Keratinocyte (primary cell): ENCODE measurements around the gene MAP1LC3B. TPM values are rescaled to one million over a fixed set of nuclear protein-coding genes. Genes with fewer than 3 reads are reported as not detected.

ENCODE experiments used
- DNase-seq: peaks from one replicate; pipeline ENCODE4 v3.0.0-alpha.2; 2011; ENCODE audit warnings: low read depth, missing footprints, low spot score
- FAIRE-seq: peaks from 2 replicates; lab custom pipeline; 2011; peaks lifted over from hg19 to GRCh38; lab: Jason Lieb, UNC
- H2AFZ ChIP-seq: 2 replicates; pipeline ENCODE4 v1.6.0; 2012; ENCODE audit warnings: low read length, control low read depth, inconsistent platforms; ENCODE audit not compliant: control insufficient read depth
- H3K27ac ChIP-seq: 2 replicates; pipeline ENCODE4 v1.5.1; 2011; ENCODE audit warnings: low read length; ENCODE audit not compliant: control insufficient read depth, insufficient read depth
- H3K27me3 ChIP-seq: 3 replicates; pipeline ENCODE4 v1.6.0; 2011; ENCODE audit warnings: low read length; ENCODE audit not compliant: control insufficient read depth, insufficient read depth; ENCODE audit errors: extremely low read depth
- H3K36me3 ChIP-seq, 2 experiments: 2 replicates in 1 of 2; 3 replicates in 1 of 2; pipeline ENCODE4 v1.5.1; 2011; ENCODE audit warnings: low read length in 2 of 2, mild to moderate bottlenecking in 1 of 2; ENCODE audit not compliant: control insufficient read depth in 2 of 2, insufficient read depth in 2 of 2; ENCODE audit errors: extremely low read depth in 1 of 2
- H3K4me1 ChIP-seq: 3 replicates; pipeline ENCODE4 v1.5.1; 2011; ENCODE audit warnings: low read length; ENCODE audit not compliant: control insufficient read depth, insufficient read depth; ENCODE audit errors: extremely low read depth
- H3K4me2 ChIP-seq: 3 replicates; pipeline ENCODE4 v1.6.0; 2011; ENCODE audit warnings: low read depth, low read length; ENCODE audit not compliant: control insufficient read depth, insufficient read depth; ENCODE audit errors: extremely low read depth
- H3K4me3 ChIP-seq, 3 experiments: fragments of 200-600 bp in 1 of 3; sonication (generic) in 1 of 3; 2 replicates in 2 of 3; 3 replicates in 1 of 3; pipeline ENCODE4 v1.5.1; 2011 to 2016; ENCODE audit warnings: low read length in 3 of 3, mild to moderate bottlenecking in 3 of 3, control low read depth in 2 of 3, inconsistent platforms in 1 of 3, low read depth in 1 of 3, mixed read lengths in 1 of 3, mixed run types in 1 of 3, moderate library complexity in 1 of 3; ENCODE audit not compliant: control insufficient read depth in 2 of 3, insufficient read depth in 2 of 3; ENCODE audit errors: extremely low read depth in 1 of 3
- H3K79me2 ChIP-seq: 2 replicates; pipeline ENCODE4 v1.6.0; 2012; ENCODE audit warnings: low read length; ENCODE audit not compliant: control insufficient read depth, insufficient read depth
- H3K9ac ChIP-seq: 3 replicates; pipeline ENCODE4 v1.6.0; 2011; ENCODE audit warnings: low read length; ENCODE audit not compliant: control insufficient read depth, insufficient read depth; ENCODE audit errors: extremely low read depth
- H3K9me1 ChIP-seq: 3 replicates; pipeline ENCODE4 v1.6.0; 2011; ENCODE audit warnings: low read length; ENCODE audit not compliant: control insufficient read depth, insufficient read depth; ENCODE audit errors: extremely low read depth
- H3K9me3 ChIP-seq: 2 replicates; pipeline ENCODE4 v1.5.1; 2012; ENCODE audit warnings: low read depth, low read length; ENCODE audit not compliant: control insufficient read depth
- H4K20me1 ChIP-seq: 3 replicates; pipeline ENCODE4 v1.6.0; 2011; ENCODE audit warnings: low read length; ENCODE audit not compliant: control insufficient read depth, insufficient read depth; ENCODE audit errors: extremely low read depth
- CTCF ChIP-seq, 3 experiments: IDR thresholded peaks in 1 of 3; conservative IDR thresholded peaks in 1 of 3; optimal IDR thresholded peaks in 1 of 3; 2 replicates in 2 of 3; 3 replicates in 1 of 3; pipeline versions ENCODE3 to v1.5.1; 2011; ENCODE audit warnings: low read length in 3 of 3, mild to moderate bottlenecking in 3 of 3, moderate library complexity in 2 of 3, control low read depth in 1 of 3, inconsistent platforms in 1 of 3; ENCODE audit not compliant: insufficient read depth in 2 of 3; ENCODE audit errors: extremely low read depth in 1 of 3
- EZH2 ChIP-seq: IDR thresholded peaks from one replicate; pipeline ENCODE4 v1.6.1; 2012; ENCODE audit warnings: inconsistent platforms, mild to moderate bottlenecking, low read length, moderate library complexity
- dilution Hi-C: fragments of 300-500 bp; cut with MboI; formaldehyde crosslinking; loops from one replicate; pipeline ENCODE4 v1.7.0; 2020; ENCODE audit warnings: low sequenced_read_pairs; ENCODE audit not compliant: extremely low pct_ligation_motif_present
- polyA plus RNA-seq, 5 experiments: library from polyadenylated mRNA; depleted of rRNA in 3 of 5; stranded (reverse) in 3 of 5; stranded (forward) in 1 of 5; unstranded in 1 of 5; fragments of >200 nt; gene quantifications; 1 replicate in 1 of 5; 2 replicates in 3 of 5; 3 replicates in 1 of 5; pipeline versions ENCODE4 v1.2.1 to v1.2.3, GENCODE V29; 2011 to 2012; ENCODE audit warnings: missing spikeins in 2 of 5, low read depth in 1 of 5, low replicate concordance in 1 of 5

The MAP1LC3B gene
- polyA plus RNA-seq, 1 donor (not counting 4 experiments of a cell fraction or from before 2014, with no cell fraction given): 50.3 TPM

DNA sequence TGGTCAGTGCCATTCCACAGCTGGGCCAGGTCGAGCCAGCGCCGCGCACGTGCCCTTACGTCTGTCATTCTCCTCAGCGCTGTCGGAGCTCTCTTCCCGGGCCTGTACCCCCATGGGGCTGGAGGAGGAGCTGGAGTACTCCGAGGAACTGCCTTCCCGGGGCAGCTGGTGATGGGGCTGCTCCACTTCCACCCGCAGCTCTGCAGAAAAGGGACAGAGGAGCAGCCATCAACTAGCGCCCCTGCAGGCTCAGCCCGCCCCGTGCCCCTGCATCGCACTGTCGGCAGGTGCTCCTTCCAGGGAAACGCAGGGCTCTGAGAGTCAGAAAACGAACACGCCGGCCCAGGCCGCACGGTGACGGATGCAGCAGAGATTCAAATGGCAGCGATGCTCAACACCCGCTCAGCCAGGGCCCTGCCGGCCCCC is 20.9 kb downstream of the MAP1LC3B start:
- TF ChIP-seq CTCF (optimal IDR thresholded peaks at IDR 0.05 in 1 of 3, IDR thresholded peaks at IDR 0.05 in 1 of 3, conservative IDR thresholded peaks at IDR 0.05 in 1 of 3; ENCODE audit: extremely low read depth in 1 of 3, insufficient read depth in 2 of 3, low read length in 3 of 3): no peak
- H3K79me2 ChIP-seq: no peaks in the 10 kb centered on the region
- no peaks in the 10 kb centered on the region for H3K4me1 ChIP-seq
- no peak overlapping the region for H3K9ac ChIP-seq
- no peaks in the 10 kb centered on the region for H3K27me3 ChIP-seq
- H3K4me3 ChIP-seq: no peak overlapping the region
- H4K20me1 ChIP-seq: no peaks in the 10 kb centered on the region
- H3K9me1 ChIP-seq: no peaks in the 10 kb centered on the region
- peaks cover 10 to 20% of the 10 kb centered on the region in 2 experiments for H3K36me3 ChIP-seq
- DNase-seq (no peak), FAIRE-seq (no peak)
- H3K4me2 ChIP-seq: no peak overlapping the region
- H3K27ac ChIP-seq: no peak overlapping the region
- no peak overlapping the region for H2AFZ ChIP-seq
- dilution Hi-C loops: no loop called here
- H3K9me3 ChIP-seq: no peaks in the 10 kb centered on the region

DNA sequence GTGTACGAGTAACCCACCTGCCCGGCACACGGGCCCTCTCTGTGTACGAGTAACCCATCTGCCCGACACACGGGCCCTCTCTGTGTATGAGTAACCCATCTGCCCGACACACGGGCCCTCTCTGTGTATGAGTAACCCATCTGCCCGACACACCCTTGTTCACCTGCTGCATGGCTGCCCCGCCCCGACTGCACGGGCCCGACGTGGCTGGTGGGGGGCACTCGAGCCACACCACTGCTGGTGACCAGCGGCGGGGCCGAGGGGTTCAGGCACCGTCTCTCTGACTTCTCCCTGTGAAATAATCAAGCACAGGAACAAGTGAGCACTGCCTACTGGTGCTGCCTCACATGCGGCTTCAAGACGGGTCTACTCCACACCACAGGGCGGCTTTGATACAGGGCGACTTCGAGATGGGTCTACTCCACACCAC is 22.1 kb downstream of the MAP1LC3B start:
- Histone ChIP-seq H3K4me3 (no peak overlapping the region), H3K27me3 (no peaks in the 10 kb centered on the region), H3K4me2 (no peak overlapping the region), H3K4me1 (no peaks in the 10 kb centered on the region), H3K79me2 (no peaks in the 10 kb centered on the region), H4K20me1 (no peaks in the 10 kb centered on the region), H3K9ac (no peak overlapping the region), H3K27ac (no peak overlapping the region), H3K9me3 (no peaks in the 10 kb centered on the region), H3K9me1 (no peaks in the 10 kb centered on the region), H2AFZ (no peak overlapping the region), H3K36me3 (peaks cover 10 to 21% of the 10 kb centered on the region in 2 experiments)
- TF ChIP-seq EZH2 (no peak), CTCF (optimal IDR thresholded peaks at IDR 0.05 in 1 of 3, IDR thresholded peaks at IDR 0.05 in 1 of 3, conservative IDR thresholded peaks at IDR 0.05 in 1 of 3; ENCODE audit: extremely low read depth in 1 of 3, insufficient read depth in 2 of 3, low read length in 3 of 3) (no peak)
- FAIRE-seq (no peak), DNase-seq (no peak)
- dilution Hi-C loops: no loop called here
